Dermis blood vessel endothelial cell (primary cell): ENCODE measurements around the gene GSX1. TPM values are rescaled to one million over a fixed set of nuclear protein-coding genes. Genes with fewer than 3 reads are reported as not detected.
"Not testable (repeated sequence)": the region's sequence is repeated elsewhere in the genome, so short reads cannot be mapped to it uniquely, and the experiment has no call there.

ENCODE experiments used
- DNase-seq: peaks from one replicate; pipeline ENCODE4 v3.0.0; 2010
- total RNA-seq: library from RNA; depleted of rRNA; stranded (reverse); fragments of >200 nt; gene quantifications from 2 replicates; pipeline ENCODE4 v1.2.3, GENCODE V29; 2014

Gene GSX1
- not detected in 2 replicates for total RNA-seq

DNA sequence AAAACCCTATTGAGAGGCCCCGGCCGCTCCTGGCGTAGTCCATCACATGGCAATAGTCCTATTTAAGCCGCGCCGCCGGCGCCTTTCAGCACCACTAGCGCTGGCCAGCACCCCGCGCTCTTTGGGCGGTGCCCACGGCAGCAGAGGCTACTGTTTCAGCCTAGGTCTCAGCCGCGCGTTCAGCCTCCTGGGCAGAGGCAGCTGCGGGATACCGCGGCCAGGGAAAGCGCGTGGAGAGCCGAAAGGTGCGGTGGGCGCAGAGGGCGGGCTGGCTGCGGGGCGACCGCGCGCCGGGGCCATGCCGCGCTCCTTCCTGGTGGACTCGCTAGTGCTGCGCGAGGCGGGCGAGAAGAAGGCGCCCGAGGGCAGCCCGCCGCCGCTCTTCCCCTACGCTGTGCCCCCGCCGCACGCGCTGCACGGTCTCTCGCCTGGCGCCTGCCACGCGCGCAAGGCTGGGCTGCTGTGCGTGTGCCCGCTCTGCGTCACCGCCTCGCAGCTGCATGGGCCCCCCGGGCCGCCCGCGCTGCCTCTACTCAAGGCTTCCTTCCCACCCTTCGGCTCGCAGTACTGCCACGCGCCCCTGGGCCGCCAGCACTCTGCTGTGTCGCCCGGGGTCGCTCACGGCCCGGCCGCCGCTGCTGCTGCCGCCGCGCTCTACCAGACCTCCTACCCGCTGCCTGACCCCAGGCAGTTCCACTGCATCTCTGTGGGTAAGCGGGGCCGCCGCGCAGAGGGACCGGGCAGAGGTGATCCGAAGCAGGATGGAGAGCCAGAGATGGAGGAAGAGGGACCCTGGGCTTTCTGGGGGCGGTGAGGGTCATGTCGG lies at the start of gene GSX1:
GSX1 (plus strand) TSS at position 91 of the 826 bp plus-strand sequence; CDS start at position 299, 208 bp downstream.
- DNase-seq, result peak; percentile 86

- no peak for DNase-seq
Measured at GRCh38 chr13:27744801-27745200, 47.5 kb upstream of the GSX1 start.

DNA sequence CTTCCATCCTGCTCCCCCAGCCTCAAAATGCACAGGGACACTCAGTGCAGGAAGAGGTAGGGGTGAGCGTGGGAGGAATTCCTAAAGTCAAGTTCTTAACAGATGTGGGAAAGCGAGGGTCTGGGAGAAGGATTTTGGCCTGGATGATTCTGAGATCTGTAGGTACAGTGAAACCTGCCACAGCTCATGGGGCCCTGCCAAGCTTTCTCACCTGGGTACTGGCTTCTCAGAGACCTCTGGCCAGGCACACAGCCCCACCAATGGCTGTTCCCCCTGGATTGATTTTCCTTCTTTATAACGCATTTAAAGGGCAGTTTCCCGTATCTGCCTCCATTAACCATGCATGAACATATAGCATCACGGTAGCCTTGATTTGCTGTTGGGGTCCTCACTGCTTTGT lies 47.0 kb upstream of the GSX1 start:
- DNase-seq, result no peak

DNA sequence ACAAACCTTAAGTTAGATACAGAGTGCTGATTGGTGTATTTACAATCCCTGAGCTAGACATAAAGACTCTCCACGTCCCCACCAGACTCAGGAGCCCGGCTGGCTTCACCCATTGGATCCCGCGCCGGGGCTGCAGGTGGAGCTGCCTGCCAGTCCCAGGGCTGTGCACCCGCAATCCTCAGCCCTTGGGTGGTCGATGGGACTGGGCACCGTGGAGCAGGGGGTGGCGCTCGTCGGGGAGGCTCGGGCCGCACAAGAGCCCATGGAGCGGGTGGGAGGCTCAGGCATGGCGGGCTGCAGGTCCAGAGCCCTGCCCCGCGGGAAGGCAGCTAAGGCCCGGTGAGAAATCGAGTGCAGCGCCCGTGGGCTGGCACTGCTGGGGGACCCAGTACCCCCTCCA lies 44.1 kb upstream of the GSX1 start:
- not testable (repeated sequence) for DNase-seq

- DNase-seq, result no peak
Measured at GRCh38 chr13:27751953-27752532, 40.2 kb upstream of the GSX1 start.

DNA sequence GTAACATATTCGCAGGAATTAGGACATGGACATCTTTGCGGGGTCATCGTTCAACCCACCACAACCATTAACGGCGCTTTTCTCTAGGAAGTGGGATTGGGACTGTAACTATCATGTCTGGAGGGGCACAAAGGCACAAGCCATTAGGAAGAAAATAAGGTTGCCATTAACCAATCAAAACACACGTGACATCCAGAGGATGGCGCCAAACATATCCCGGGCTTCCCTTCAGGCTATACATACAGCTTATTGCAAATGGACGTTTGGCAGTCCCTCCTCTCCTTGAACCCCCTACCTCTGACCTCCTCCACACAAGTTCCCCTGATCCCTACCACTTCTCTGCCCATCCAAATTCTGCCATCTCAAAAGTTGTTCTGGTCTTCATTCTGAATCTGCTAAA lies 26.6 kb upstream of the GSX1 start:
- no peak for DNase-seq

DNA sequence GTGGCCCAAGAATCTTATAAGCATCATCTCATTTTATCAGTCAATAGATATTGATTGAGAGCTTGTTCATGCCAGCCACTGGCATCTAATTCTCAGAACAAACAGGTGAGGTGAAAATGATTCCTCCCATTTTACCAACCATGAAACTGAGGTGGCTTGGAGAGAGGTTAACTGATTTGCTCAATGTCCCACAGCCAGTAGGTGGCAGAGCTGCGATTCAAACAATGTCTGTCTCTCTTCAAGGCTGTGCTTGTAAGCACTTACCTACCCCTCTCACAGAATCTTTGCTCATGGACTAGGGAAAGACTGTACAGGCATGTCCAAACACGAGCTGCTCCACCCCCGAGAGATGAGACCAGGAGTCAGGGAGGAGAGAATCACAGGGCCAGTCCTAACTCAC lies 21.5 kb upstream of the GSX1 start:
- peak; percentile 44 for DNase-seq

- no peak for DNase-seq
Measured at GRCh38 chr13:27772651-27773425, 19.4 kb upstream of the GSX1 start.

DNA sequence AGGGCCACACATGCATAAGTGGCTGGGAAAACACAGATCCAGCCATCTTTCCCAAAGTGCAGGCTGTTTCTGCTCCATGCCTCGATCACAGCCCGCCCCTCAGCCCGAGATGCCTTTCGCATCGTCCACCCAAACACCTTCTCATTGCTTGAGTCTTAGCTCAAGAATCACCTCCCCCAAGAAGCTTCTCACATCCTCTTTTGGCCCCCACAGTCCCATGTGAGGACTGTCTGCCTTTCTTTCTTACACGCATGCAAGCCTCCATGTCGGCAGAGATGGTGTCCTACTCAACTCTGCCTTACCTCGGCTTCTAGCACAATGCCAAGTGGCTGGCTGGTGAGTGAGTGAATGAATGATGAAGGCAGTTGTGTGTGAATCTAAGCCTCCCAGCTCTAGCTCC lies 18.1 kb upstream of the GSX1 start:
- no peak for DNase-seq

GRCh38 chr13:27774651-27775050 lies 17.6 kb upstream of the GSX1 start:
- no peak for DNase-seq

- no peak for DNase-seq
Measured at GRCh38 chr13:27775943-27776342, 16.3 kb upstream of the GSX1 start.

- no peak for DNase-seq
Measured at GRCh38 chr13:27782151-27782550, 10.1 kb upstream of the GSX1 start.

- peak; percentile 13 for DNase-seq
Measured at GRCh38 chr13:27783111-27783510, 9.2 kb upstream of the GSX1 start.

- no peak for DNase-seq
Measured at GRCh38 chr13:27788271-27788670, 4.0 kb upstream of the GSX1 start.

- DNase-seq, result no peak
Measured at GRCh38 chr13:27789153-27789494, 3.2 kb upstream of the GSX1 start.

DNA sequence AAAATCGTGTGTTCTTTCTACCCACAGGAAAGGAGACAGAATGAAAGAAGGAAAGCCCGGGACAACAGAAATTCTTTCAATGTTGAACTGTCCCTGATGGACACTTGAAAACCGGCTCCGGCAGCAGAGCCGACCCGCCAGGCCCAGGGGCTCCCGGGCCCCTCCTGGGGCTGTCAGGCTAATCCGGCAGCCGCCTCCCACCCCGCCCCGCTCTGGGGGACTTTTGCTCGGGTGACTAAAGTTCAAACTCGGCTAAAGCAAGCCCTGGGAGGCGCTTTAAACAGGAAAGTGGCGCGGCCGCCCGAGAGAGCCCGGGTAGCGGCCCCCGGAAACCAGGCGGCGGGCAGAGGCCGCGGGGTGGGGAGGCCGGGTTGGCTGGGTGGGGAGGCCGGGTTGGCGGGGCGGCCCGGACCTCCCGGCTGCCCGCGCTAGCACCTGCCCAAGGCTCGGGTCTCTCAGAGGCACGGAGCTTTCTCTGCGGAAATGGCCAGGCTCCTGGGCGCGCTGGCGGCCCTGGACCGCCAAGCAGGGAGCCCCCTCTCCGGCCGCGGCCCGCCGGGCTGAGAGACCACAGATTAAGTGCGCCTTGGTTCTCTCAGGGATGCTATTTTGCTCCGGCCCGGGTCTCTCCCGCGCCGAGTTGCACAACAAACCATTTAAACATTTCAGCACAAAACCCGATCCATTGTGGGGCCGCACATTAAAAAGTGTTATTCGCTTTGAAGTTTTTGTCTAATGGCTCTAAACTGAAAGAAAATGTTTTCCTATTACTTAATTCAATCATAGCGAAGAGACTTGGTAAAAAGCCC lies 2.6 kb upstream of the GSX1 start:
- no peak for DNase-seq

GRCh38 chr13:27790523-27790922 lies 1.8 kb upstream of the GSX1 start:
- no peak for DNase-seq

GRCh38 chr13:27791146-27791900 lies 960 bp upstream of the GSX1 start:
- DNase-seq, result no peak

DNA sequence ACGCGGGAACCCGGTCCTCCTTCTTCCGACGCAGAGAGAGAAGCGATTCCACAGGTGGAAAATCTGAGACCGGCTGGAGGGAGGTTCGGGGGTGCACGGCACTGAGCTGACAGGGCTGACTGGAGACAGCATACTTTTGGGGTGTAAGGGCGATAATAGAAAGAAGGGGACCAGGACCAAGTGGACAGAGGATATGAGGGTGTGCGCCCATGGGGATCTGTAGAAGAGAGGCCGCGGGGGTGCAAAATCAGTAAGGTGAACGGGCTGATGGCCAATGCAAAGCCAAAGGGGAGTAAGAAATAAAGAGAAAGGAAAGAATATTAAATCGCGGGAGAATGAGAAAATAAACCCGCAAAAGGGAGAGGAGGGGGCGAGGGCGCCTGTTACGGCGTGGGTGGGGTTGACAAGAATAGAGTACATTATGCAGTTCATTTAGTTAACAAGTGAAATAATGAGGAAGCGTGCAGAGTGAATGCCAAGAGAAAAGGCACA lies 336 bp upstream of the GSX1 start:
- DNase-seq, result no peak

GRCh38 chr13:27793507-27794367 lies 1.5 kb downstream of the GSX1 start:
- no peak for DNase-seq

GRCh38 chr13:27794368-27794691 lies 2.0 kb downstream of the GSX1 start:
- no peak for DNase-seq
